ENCODE results near the gene PLEKHA1. TPM values are rescaled to one million over a fixed set of nuclear protein-coding genes. Genes with fewer than 3 reads are reported as not detected.

The PLEKHA1 gene
- total and polyA plus RNA-seq, 2 of the 13 experiments (the other 11 are each of a cell fraction or from before 2014, with no cell fraction given) = 32.2 to 53.3 TPM

DNA sequence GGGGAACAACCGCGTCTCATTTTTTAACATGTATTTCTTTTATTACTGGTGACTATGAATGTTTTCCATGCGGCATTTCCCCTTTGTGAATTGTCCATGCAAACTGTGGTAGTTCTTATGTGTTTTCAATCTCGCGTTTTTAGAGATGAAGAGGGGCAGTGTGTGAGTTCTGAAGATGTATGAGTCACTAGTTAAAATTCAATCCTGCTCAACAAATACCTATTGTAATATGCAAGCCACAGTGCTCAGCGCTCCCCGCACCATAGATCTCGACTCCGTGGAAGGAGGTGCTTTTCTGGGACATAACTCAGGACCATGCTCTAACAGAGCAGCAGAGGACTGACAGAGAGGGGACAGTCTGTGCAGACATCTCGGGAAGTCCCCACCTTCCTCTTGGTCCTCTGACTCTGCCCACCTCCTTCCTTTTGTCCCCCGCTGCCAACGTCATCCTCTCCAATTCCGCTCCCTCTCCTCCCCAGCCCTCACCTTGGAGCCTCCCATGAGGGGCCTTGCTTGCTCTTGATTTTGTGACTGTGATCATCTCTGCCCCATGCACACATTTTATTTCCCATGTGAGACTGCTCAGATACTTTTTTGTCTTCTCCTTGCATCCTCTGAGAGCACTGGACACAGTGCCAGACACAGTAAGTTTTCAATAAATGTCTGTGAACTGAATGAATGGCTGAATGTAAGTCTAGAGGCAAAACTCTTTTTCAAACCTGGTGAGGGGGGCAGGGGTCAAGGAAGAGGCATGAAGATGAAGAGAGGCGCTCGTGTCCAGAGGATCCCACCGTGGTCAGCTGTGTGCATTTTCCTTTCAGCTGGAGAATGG, 42.7 kb upstream of the PLEKHA1 start (continued):
- TF ChIP-seq, protein P1, sequence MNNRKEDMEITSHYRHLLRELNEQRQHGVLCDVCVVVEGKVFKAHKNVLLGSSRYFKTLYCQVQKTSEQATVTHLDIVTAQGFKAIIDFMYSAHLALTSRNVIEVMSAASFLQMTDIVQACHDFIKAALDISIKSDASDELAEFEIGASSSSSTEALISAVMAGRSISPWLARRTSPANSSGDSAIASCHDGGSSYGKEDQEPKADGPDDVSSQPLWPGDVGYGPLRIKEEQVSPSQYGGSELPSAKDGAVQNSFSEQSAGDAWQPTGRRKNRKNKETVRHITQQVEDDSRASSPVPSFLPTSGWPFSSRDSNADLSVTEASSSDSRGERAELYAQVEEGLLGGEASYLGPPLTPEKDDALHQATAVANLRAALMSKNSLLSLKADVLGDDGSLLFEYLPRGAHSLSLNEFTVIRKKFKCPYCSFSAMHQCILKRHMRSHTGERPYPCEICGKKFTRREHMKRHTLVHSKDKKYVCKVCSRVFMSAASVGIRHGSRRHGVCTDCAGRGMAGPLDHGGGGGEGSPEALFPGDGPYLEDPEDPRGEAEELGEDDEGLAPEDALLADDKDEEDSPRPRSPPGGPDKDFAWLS (CRISPR knock-in tag; IDR thresholded peaks at IDR 0.05; ENCODE audit: borderline replicate concordance) = no peak
- TF ChIP-seq, protein P2, sequence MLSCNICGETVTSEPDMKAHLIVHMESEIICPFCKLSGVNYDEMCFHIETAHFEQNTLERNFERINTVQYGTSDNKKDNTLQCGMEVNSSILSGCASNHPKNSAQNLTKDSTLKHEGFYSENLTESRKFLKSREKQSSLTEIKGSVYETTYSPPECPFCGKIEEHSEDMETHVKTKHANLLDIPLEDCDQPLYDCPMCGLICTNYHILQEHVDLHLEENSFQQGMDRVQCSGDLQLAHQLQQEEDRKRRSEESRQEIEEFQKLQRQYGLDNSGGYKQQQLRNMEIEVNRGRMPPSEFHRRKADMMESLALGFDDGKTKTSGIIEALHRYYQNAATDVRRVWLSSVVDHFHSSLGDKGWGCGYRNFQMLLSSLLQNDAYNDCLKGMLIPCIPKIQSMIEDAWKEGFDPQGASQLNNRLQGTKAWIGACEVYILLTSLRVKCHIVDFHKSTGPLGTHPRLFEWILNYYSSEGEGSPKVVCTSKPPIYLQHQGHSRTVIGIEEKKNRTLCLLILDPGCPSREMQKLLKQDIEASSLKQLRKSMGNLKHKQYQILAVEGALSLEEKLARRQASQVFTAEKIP (CRISPR knock-in tag; IDR thresholded peaks at IDR 0.05; ENCODE audit: borderline replicate concordance) = no peak
- TF ChIP-seq TBX2 (CRISPR knock-in tag; IDR thresholded peaks at IDR 0.05; ENCODE audit: borderline replicate concordance) (peak; percentile 69), HMG20A (CRISPR knock-in tag; IDR thresholded peaks at IDR 0.05; ENCODE audit: borderline replicate concordance) (no peak; the same call in 1 of the 2 replicates), NR2C2 (CRISPR knock-in tag; IDR thresholded peaks at IDR 0.05; ENCODE audit: borderline replicate concordance) (no peak), DNMT1 (CRISPR knock-in tag; IDR thresholded peaks at IDR 0.05) (0 out of 2 replicates have a peak, but pooled peaks have one; percentile 55), ZNF543 (CRISPR knock-in tag; IDR thresholded peaks at IDR 0.05) (0 out of 2 replicates have a peak, but pooled peaks have one; percentile 35), MATR3 (CRISPR knock-in tag; IDR thresholded peaks at IDR 0.05) (no peak), MTF2 (CRISPR knock-in tag; IDR thresholded peaks at IDR 0.05; ENCODE audit: borderline replicate concordance) (peak; percentile 65; the same call in 1 of the 2 replicates), ZKSCAN5 (CRISPR knock-in tag; IDR thresholded peaks at IDR 0.05) (0 out of 2 replicates have a peak, but pooled peaks have one; percentile 29), NFIB (CRISPR knock-in tag; IDR thresholded peaks at IDR 0.05; ENCODE audit: borderline replicate concordance) (no peak), ZNF747 (CRISPR knock-in tag; IDR thresholded peaks at IDR 0.05; ENCODE audit: borderline replicate concordance) (0 out of 2 replicates have a peak, but pooled peaks have one; percentile 45), HNRNPUL1 (IDR thresholded peaks at IDR 0.05; ENCODE audit: low read depth, low read length) (no peak; the same call in 1 of the 2 replicates), ZNF7 (CRISPR knock-in tag; IDR thresholded peaks at IDR 0.05) (no peak), ZNF569 (CRISPR knock-in tag; IDR thresholded peaks at IDR 0.05; ENCODE audit: borderline replicate concordance) (no peak), MTF1 (CRISPR knock-in tag; IDR thresholded peaks at IDR 0.05) (no peak), RFX3 (CRISPR knock-in tag; IDR thresholded peaks at IDR 0.05) (no peak), ZFY (CRISPR knock-in tag; IDR thresholded peaks at IDR 0.05) (no peak)
- TF ChIP-seq, protein P3, sequence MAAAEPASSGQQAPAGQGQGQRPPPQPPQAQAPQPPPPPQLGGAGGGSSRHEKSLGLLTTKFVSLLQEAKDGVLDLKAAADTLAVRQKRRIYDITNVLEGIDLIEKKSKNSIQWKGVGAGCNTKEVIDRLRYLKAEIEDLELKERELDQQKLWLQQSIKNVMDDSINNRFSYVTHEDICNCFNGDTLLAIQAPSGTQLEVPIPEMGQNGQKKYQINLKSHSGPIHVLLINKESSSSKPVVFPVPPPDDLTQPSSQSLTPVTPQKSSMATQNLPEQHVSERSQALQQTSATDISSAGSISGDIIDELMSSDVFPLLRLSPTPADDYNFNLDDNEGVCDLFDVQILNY (CRISPR knock-in tag; conservative IDR thresholded peaks at IDR 0.05) = no peak
- TF ChIP-seq, protein P4, sequence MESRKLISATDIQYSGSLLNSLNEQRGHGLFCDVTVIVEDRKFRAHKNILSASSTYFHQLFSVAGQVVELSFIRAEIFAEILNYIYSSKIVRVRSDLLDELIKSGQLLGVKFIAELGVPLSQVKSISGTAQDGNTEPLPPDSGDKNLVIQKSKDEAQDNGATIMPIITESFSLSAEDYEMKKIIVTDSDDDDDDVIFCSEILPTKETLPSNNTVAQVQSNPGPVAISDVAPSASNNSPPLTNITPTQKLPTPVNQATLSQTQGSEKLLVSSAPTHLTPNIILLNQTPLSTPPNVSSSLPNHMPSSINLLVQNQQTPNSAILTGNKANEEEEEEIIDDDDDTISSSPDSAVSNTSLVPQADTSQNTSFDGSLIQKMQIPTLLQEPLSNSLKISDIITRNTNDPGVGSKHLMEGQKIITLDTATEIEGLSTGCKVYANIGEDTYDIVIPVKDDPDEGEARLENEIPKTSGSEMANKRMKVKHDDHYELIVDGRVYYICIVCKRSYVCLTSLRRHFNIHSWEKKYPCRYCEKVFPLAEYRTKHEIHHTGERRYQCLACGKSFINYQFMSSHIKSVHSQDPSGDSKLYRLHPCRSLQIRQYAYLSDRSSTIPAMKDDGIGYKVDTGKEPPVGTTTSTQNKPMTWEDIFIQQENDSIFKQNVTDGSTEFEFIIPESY (CRISPR knock-in tag; IDR thresholded peaks at IDR 0.05) = no peak
- TF ChIP-seq, protein P5, sequence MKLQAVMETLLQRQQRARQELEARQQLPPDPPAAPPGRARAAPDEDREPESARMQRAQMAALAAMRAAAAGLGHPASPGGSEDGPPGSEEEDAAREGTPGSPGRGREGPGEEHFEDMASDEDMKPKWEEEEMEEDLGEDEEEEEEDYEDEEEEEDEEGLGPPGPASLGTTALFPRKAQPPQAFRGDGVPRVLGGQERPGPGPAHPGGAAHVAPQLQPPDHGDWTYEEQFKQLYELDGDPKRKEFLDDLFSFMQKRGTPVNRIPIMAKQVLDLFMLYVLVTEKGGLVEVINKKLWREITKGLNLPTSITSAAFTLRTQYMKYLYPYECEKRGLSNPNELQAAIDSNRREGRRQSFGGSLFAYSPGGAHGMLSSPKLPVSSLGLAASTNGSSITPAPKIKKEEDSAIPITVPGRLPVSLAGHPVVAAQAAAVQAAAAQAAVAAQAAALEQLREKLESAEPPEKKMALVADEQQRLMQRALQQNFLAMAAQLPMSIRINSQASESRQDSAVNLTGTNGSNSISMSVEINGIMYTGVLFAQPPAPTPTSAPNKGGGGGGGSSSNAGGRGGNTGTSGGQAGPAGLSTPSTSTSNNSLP (IDR thresholded peaks at IDR 0.05; ENCODE audit: low read depth, low read length) = peak; percentile 38; the same call in 1 of the 2 replicates
